ENCODE data around the gene DOHH.

DOHH gene

GRCh38 chr19:3507371-3508120 is 7.1 kb upstream of the DOHH start:
- H4K20me1 ChIP-seq (ENCODE audit: insufficient read depth, low read length, poor library complexity, severe bottlenecking) = peaks cover 59% of the 10 kb centered on the region
- no peaks in the 10 kb centered on the region for H3K9me2 ChIP-seq (replicated peaks; ENCODE audit: low read depth, low read length)

GRCh38 chr19:3506384-3507340 is 6.2 kb upstream of the DOHH start:
- Histone ChIP-seq H3K4me2 (ENCODE audit: low read depth, low read length, poor library complexity, severe bottlenecking) (peak overlapping the region; percentile 100), H3K9ac (ENCODE audit: low read depth, low read length, poor library complexity, severe bottlenecking) (peak overlapping the region; percentile 94), H3K36me3 (ENCODE audit: insufficient read depth, low read length) (no peaks in the 10 kb centered on the region), H3K27me3 (ENCODE audit: insufficient read depth, low read length, poor library complexity, severe bottlenecking) (no peaks in the 10 kb centered on the region), H3K4me3 (ENCODE audit: low read length, poor library complexity, severe bottlenecking) (peak overlapping the region; percentile 99), H3K4me1 (ENCODE audit: insufficient read depth, low read length, poor library complexity, severe bottlenecking) (peaks cover 44% of the 10 kb centered on the region), H2AFZ (ENCODE audit: low read length) (peak overlapping the region; percentile 68; the same call in 1 of the 2 replicates), H3K9me2 (replicated peaks; ENCODE audit: low read depth, low read length) (no peaks in the 10 kb centered on the region), H3K9me3 (ENCODE audit: insufficient read depth, low read depth, low read length) (no peaks in the 10 kb centered on the region), H4K20me1 (ENCODE audit: insufficient read depth, low read length, poor library complexity, severe bottlenecking) (peaks cover 50% of the 10 kb centered on the region), H3F3A (ENCODE audit: low read depth) (no peaks in the 10 kb centered on the region), H3K79me2 (ENCODE audit: insufficient read depth, low read length) (peaks cover 55% of the 10 kb centered on the region)
- no peak for TF ChIP-seq EZH2phosphoT487 (IDR thresholded peaks at IDR 0.05; ENCODE audit: borderline replicate concordance)
- no peak for TF ChIP-seq CTCF (conservative IDR thresholded peaks at IDR 0.05; ENCODE audit: low read length)

More at GRCh38 chr19:3507371-3508120, 7.1 kb upstream of the DOHH start:
- Histone ChIP-seq H3F3A (ENCODE audit: low read depth) (no peaks in the 10 kb centered on the region), H2AFZ (ENCODE audit: low read length) (no peak overlapping the region), H3K4me2 (ENCODE audit: low read depth, low read length, poor library complexity, severe bottlenecking) (peak overlapping the region; percentile 100), H3K9ac (ENCODE audit: low read depth, low read length, poor library complexity, severe bottlenecking) (peak overlapping the region; percentile 94), H3K79me2 (ENCODE audit: insufficient read depth, low read length) (peaks cover 64% of the 10 kb centered on the region), H3K27me3 (ENCODE audit: insufficient read depth, low read length, poor library complexity, severe bottlenecking) (no peaks in the 10 kb centered on the region), H3K9me3 (ENCODE audit: insufficient read depth, low read depth, low read length) (no peaks in the 10 kb centered on the region), H3K36me3 (ENCODE audit: insufficient read depth, low read length) (no peaks in the 10 kb centered on the region), H3K4me3 (ENCODE audit: low read length, poor library complexity, severe bottlenecking) (peak overlapping the region; percentile 99), H3K4me1 (ENCODE audit: insufficient read depth, low read length, poor library complexity, severe bottlenecking) (peaks cover 44% of the 10 kb centered on the region)
- TF ChIP-seq CTCF (conservative IDR thresholded peaks at IDR 0.05; ENCODE audit: low read length) (no peak), EZH2phosphoT487 (IDR thresholded peaks at IDR 0.05; ENCODE audit: borderline replicate concordance) (no peak)

- Histone ChIP-seq H2AFZ (ENCODE audit: low read length) (peak within 1 kb of the TSS; percentile 73), H3K4me2 (ENCODE audit: low read depth, low read length, poor library complexity, severe bottlenecking) (peak within 1 kb of the TSS; percentile 100), H3K36me3 (ENCODE audit: insufficient read depth, low read length) (no peaks in the 10 kb centered on the region), H3K9me2 (replicated peaks; ENCODE audit: low read depth, low read length) (no peaks in the 10 kb centered on the region), H3K4me1 (ENCODE audit: insufficient read depth, low read length, poor library complexity, severe bottlenecking) (peaks cover 43% of the 10 kb centered on the region), H3K9ac (ENCODE audit: low read depth, low read length, poor library complexity, severe bottlenecking) (peak within 1 kb of the TSS; percentile 94), H3K9me3 (ENCODE audit: insufficient read depth, low read depth, low read length) (no peaks in the 10 kb centered on the region), H3F3A (ENCODE audit: low read depth) (no peaks in the 10 kb centered on the region), H3K27me3 (ENCODE audit: insufficient read depth, low read length, poor library complexity, severe bottlenecking) (no peaks in the 10 kb centered on the region), H4K20me1 (ENCODE audit: insufficient read depth, low read length, poor library complexity, severe bottlenecking) (peaks cover 41% of the 10 kb centered on the region), H3K4me3 (ENCODE audit: low read length, poor library complexity, severe bottlenecking) (peak within 1 kb of the TSS; percentile 99), H3K79me2 (ENCODE audit: insufficient read depth, low read length) (peaks cover 47% of the 10 kb centered on the region)
- TF ChIP-seq CTCF (conservative IDR thresholded peaks at IDR 0.05; ENCODE audit: low read length) (no peak), EZH2phosphoT487 (IDR thresholded peaks at IDR 0.05; ENCODE audit: borderline replicate concordance) (no peak)
These were observed 5.3 kb upstream of the DOHH start, which contains the start of gene FZR1 for GRCh38 chr19:3505598-3506383. FZR1 (plus strand) TSS chr19:3506311; CDS start chr19:3522990, 16,679 bp downstream.
